H9 (cell line): Measurements from ENCODE around the gene ZBTB20. TPM values are rescaled to one million over a fixed set of nuclear protein-coding genes. Genes with fewer than 3 reads are reported as not detected.

ENCODE experiments used
- DNase-seq: peaks from one replicate; pipeline ENCODE4 v3.0.0-alpha.2; 2017
- H2AFZ ChIP-seq: one replicate; pipeline ENCODE4 v1.6.1; 2013; ENCODE audit warnings: mild to moderate bottlenecking, low read length, control low read depth, moderate library complexity
- H2AK5ac ChIP-seq: 2 replicates; pipeline ENCODE4 v1.6.1; 2013; ENCODE audit warnings: low read length, control low read depth, mixed read lengths; ENCODE audit not compliant: insufficient read length
- H2BK120ac ChIP-seq: one replicate; pipeline ENCODE4 v1.6.1; 2013; ENCODE audit warnings: low read depth, mild to moderate bottlenecking, low read length, control low read depth, inconsistent platforms; ENCODE audit not compliant: poor library complexity, severe bottlenecking
- H2BK12ac ChIP-seq: 2 replicates; pipeline ENCODE4 v1.6.1; 2013; ENCODE audit warnings: low read length, control low read depth, mixed read lengths, low read depth; ENCODE audit not compliant: insufficient read length
- H2BK15ac ChIP-seq: 2 replicates; pipeline ENCODE4 v1.6.1; 2013; ENCODE audit warnings: low read depth, low read length, control low read depth
- H2BK20ac ChIP-seq: one replicate; pipeline ENCODE4 v1.6.1; 2013; ENCODE audit warnings: low read depth, mild to moderate bottlenecking, low read length, control low read depth, inconsistent platforms; ENCODE audit not compliant: poor library complexity, severe bottlenecking
- H2BK5ac ChIP-seq: 2 replicates; pipeline ENCODE4 v1.6.1; 2013; ENCODE audit warnings: low read length, control low read depth, mixed read lengths; ENCODE audit not compliant: insufficient read length
- H3K14ac ChIP-seq: 2 replicates; pipeline ENCODE4 v1.6.1; 2013; ENCODE audit warnings: low read length, control low read depth; ENCODE audit not compliant: insufficient read depth
- H3K18ac ChIP-seq: 2 replicates; pipeline ENCODE4 v1.6.1; 2013; ENCODE audit warnings: low read depth, mild to moderate bottlenecking, mixed read lengths, low read length, control low read depth; ENCODE audit not compliant: insufficient read length
- H3K23ac ChIP-seq: 2 replicates; pipeline ENCODE4 v1.6.1; 2013; ENCODE audit warnings: low read length, control low read depth, mixed read lengths, low read depth; ENCODE audit not compliant: insufficient read length
- H3K23me2 ChIP-seq: 2 replicates; pipeline ENCODE4 v1.6.1; 2013; ENCODE audit warnings: low read depth, mild to moderate bottlenecking, mixed read lengths, low read length, control low read depth; ENCODE audit not compliant: insufficient read length, poor library complexity, severe bottlenecking
- H3K27ac ChIP-seq: 2 replicates; pipeline ENCODE4 v1.5.1; 2013; ENCODE audit warnings: low read length, control low read depth, mixed read lengths, low read depth; ENCODE audit not compliant: insufficient read length
- H3K27me3 ChIP-seq: 2 replicates; pipeline ENCODE4 v1.6.1; 2013; ENCODE audit warnings: low read length, control low read depth, inconsistent platforms; ENCODE audit not compliant: insufficient read depth
- H3K4ac ChIP-seq: 2 replicates; pipeline ENCODE4 v1.6.1; 2013; ENCODE audit warnings: low read depth, mild to moderate bottlenecking, control low read depth, inconsistent platforms, low read length, moderate library complexity
- H3K4me1 ChIP-seq: 2 replicates; pipeline ENCODE4 v1.6.1; 2013; ENCODE audit warnings: low read length, control low read depth, inconsistent platforms; ENCODE audit not compliant: insufficient read depth
- H3K4me2 ChIP-seq: 2 replicates; pipeline ENCODE4 v1.6.1; 2013; ENCODE audit warnings: low read length, control low read depth, mixed read lengths; ENCODE audit not compliant: insufficient read length, insufficient read depth
- H3K56ac ChIP-seq: 2 replicates; pipeline ENCODE4 v1.6.1; 2013; ENCODE audit warnings: low read depth, mild to moderate bottlenecking, mixed read lengths, low read length, control low read depth; ENCODE audit not compliant: insufficient read length
- H3K79me1 ChIP-seq: 2 replicates; pipeline ENCODE4 v1.6.1; 2013; ENCODE audit warnings: low read depth, mild to moderate bottlenecking, moderate library complexity, low read length, control low read depth, inconsistent platforms; ENCODE audit not compliant: insufficient read depth, poor library complexity, severe bottlenecking
- H3K79me2 ChIP-seq: 2 replicates; pipeline ENCODE4 v1.6.1; 2013; ENCODE audit warnings: low read length, control low read depth, inconsistent platforms; ENCODE audit not compliant: insufficient read depth
- H3K9ac ChIP-seq: 2 replicates; pipeline ENCODE4 v1.6.1; 2013; ENCODE audit warnings: low read length, control low read depth, mixed read lengths; ENCODE audit not compliant: insufficient read length; ENCODE audit errors: extremely low read depth
- H3K9me3 ChIP-seq: one replicate; pipeline ENCODE4 v1.6.1; 2013; ENCODE audit warnings: low read depth, low read length, inconsistent platforms; ENCODE audit not compliant: control insufficient read depth
- H3T11ph ChIP-seq: one replicate; pipeline ENCODE4 v1.6.1; 2013; ENCODE audit warnings: mild to moderate bottlenecking, low read length, control low read depth, inconsistent platforms
- H4K20me1 ChIP-seq: one replicate; pipeline ENCODE4 v1.6.1; 2013; ENCODE audit not compliant: control insufficient read depth, insufficient read length, insufficient read depth
- H4K5ac ChIP-seq: 2 replicates; pipeline ENCODE4 v1.6.1; 2013; ENCODE audit warnings: low read depth, mild to moderate bottlenecking, mixed read lengths, low read length, control low read depth; ENCODE audit not compliant: insufficient read length
- H4K8ac ChIP-seq: replicated peaks from 2 replicates; pipeline ENCODE4 v1.6.1; 2013; ENCODE audit warnings: low read length, control low read depth, mixed read lengths, low read depth; ENCODE audit not compliant: insufficient read length
- H4K91ac ChIP-seq: 2 replicates; pipeline ENCODE4 v1.6.1; 2013; ENCODE audit warnings: low read depth, mild to moderate bottlenecking, moderate library complexity, mixed read lengths, low read length, control low read depth; ENCODE audit not compliant: insufficient read length
- H3K27ac Mint-ChIP-seq, 3 experiments: 2 replicates in 2 of 3; 3 replicates in 1 of 3; pipeline ENCODE4 v1.8.0; 2020 to 2021; ENCODE audit warnings: mixed read lengths in 3 of 3, mild to moderate bottlenecking in 1 of 3, moderate library complexity in 1 of 3
- H3K27me3 Mint-ChIP-seq: 2 replicates; pipeline ENCODE4 v1.8.0; 2021; ENCODE audit warnings: low read depth, mild to moderate bottlenecking, moderate library complexity, mixed read lengths
- H3K36me3 Mint-ChIP-seq, 3 experiments: 2 replicates in 2 of 3; 3 replicates in 1 of 3; pipeline ENCODE4 v1.8.0; 2020 to 2021; ENCODE audit warnings: low read depth in 3 of 3, mixed read lengths in 3 of 3; ENCODE audit not compliant: insufficient read depth in 1 of 3
- H3K4me1 Mint-ChIP-seq, 2 experiments: 2 replicates each; pipeline ENCODE4 v1.8.0; 2020; ENCODE audit warnings: mixed read lengths in 2 of 2
- H3K4me3 Mint-ChIP-seq, 2 experiments: 2 replicates in 1 of 2; 3 replicates in 1 of 2; pipeline ENCODE4 v1.8.0; 2020 to 2021; ENCODE audit warnings: mild to moderate bottlenecking in 2 of 2, mixed read lengths in 2 of 2, moderate library complexity in 1 of 2
- H3K9me3 Mint-ChIP-seq, 2 experiments: 2 replicates in 1 of 2; 3 replicates in 1 of 2; pipeline ENCODE4 v1.8.0; 2020; ENCODE audit warnings: mild to moderate bottlenecking in 2 of 2, mixed read lengths in 2 of 2, moderate library complexity in 1 of 2
- WGBS: extraction: QIAGEN DNeasy Blood & Tissue Kit; methylation state at CpG from one replicate; pipeline ENCODE4 v1.1.7; 2013; ENCODE audit warnings: missing lambda C conversion rate, low lambda C conversion rate, mixed read lengths; ENCODE audit not compliant: insufficient read length; ENCODE audit errors: extremely low coverage; 5-methylcytosine and 5-hydroxymethylcytosine counted together
- total RNA-seq: library from RNA; stranded (reverse); gene quantifications from 2 replicates; pipeline ENCODE4 v1.2.1, GENCODE V29; 2021
- TF ChIP-seq, protein P1 (sequence below): fragments of 200-600 bp; sonication (generic); conservative IDR thresholded peaks from 3 replicates; pipeline ENCODE4 v1.8.0; 2021; ENCODE audit warnings: antibody characterized with exemption, mild to moderate bottlenecking

The ZBTB20 gene
- total RNA-seq, 1 experiment from 2014 or later = 0.70 TPM

DNA sequence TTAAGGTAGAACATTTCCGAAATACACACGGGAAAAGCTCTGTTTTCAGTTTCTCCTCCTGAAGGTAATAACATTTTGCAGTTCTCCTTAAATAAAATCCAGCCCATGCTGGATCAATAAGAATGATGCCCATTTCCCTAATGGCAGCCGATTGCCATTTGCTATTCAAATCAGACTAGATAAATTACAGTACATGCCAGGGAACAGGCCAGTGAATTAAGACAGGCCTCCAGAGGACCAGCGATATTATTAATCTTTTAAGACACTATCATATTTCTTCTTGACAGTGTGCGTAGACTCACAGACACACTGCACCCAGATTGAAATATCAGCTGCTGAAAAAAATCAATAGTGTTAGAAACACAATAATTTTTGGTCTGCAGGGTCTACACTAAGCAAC, 431.0 kb downstream of the ZBTB20 start:
- Histone ChIP-seq H4K5ac (no peak overlapping the region), H3K56ac (no peak overlapping the region), H2AK5ac (no peak overlapping the region), H4K91ac (no peak overlapping the region), H3K18ac (no peak overlapping the region), H3K4ac (no peak overlapping the region), H2BK12ac (no peak overlapping the region), H2BK20ac (no peak overlapping the region), H3K9ac (no peak overlapping the region), H2AFZ (no peak overlapping the region), H3T11ph (no peak overlapping the region), H3K27ac (no peak overlapping the region), H3K9me3 (no peaks in the 10 kb centered on the region), H2BK5ac (no peak overlapping the region), H3K4me1 (no peaks in the 10 kb centered on the region), H2BK120ac (no peak overlapping the region), H4K20me1 (no peaks in the 10 kb centered on the region), H3K79me1 (no peaks in the 10 kb centered on the region), H4K8ac (no peak overlapping the region), H3K23ac (no peak overlapping the region), H3K4me2 (no peak overlapping the region), H3K27me3 (no peaks in the 10 kb centered on the region), H2BK15ac (no peak overlapping the region), H3K79me2 (no peaks in the 10 kb centered on the region), H3K23me2 (no peaks in the 10 kb centered on the region), H3K14ac (no peak overlapping the region)
- Mint-ChIP-seq H3K4me3 (no peak overlapping the region), H3K36me3 (no peaks in the 10 kb centered on the region; a peak in 1 of 7 replicates), H3K27ac (no peak overlapping the region), H3K4me1 (peaks cover 4 to 7% of the 10 kb centered on the region in 2 experiments; a peak in 3 of 4 replicates), H3K9me3 (no peaks in the 10 kb centered on the region), H3K27me3 (no peaks in the 10 kb centered on the region)
- no CpG with 5 or more reads among the region's 5 CpGs for WGBS
- no peak for DNase-seq
- TF ChIP-seq, protein P1, sequence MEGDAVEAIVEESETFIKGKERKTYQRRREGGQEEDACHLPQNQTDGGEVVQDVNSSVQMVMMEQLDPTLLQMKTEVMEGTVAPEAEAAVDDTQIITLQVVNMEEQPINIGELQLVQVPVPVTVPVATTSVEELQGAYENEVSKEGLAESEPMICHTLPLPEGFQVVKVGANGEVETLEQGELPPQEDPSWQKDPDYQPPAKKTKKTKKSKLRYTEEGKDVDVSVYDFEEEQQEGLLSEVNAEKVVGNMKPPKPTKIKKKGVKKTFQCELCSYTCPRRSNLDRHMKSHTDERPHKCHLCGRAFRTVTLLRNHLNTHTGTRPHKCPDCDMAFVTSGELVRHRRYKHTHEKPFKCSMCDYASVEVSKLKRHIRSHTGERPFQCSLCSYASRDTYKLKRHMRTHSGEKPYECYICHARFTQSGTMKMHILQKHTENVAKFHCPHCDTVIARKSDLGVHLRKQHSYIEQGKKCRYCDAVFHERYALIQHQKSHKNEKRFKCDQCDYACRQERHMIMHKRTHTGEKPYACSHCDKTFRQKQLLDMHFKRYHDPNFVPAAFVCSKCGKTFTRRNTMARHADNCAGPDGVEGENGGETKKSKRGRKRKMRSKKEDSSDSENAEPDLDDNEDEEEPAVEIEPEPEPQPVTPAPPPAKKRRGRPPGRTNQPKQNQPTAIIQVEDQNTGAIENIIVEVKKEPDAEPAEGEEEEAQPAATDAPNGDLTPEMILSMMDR = no peak
